ENCODE measurements around the gene ZNF280B.
"Not testable (repeated sequence)": the region's sequence is repeated elsewhere in the genome, so short reads cannot be mapped to it uniquely, and the experiment has no call there.

ZNF280B gene

GRCh38 chr22:22536515-22536914, 28.0 kb upstream of the ZNF280B start:
- TF ChIP-seq, protein P1, sequence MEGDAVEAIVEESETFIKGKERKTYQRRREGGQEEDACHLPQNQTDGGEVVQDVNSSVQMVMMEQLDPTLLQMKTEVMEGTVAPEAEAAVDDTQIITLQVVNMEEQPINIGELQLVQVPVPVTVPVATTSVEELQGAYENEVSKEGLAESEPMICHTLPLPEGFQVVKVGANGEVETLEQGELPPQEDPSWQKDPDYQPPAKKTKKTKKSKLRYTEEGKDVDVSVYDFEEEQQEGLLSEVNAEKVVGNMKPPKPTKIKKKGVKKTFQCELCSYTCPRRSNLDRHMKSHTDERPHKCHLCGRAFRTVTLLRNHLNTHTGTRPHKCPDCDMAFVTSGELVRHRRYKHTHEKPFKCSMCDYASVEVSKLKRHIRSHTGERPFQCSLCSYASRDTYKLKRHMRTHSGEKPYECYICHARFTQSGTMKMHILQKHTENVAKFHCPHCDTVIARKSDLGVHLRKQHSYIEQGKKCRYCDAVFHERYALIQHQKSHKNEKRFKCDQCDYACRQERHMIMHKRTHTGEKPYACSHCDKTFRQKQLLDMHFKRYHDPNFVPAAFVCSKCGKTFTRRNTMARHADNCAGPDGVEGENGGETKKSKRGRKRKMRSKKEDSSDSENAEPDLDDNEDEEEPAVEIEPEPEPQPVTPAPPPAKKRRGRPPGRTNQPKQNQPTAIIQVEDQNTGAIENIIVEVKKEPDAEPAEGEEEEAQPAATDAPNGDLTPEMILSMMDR (IDR thresholded peaks at IDR 0.05; ENCODE audit: borderline replicate concordance, control extremely low read depth, extremely low read depth, insufficient read depth, missing control alignments), result no peak
- in situ Hi-C loops (cut with MboI; ENCODE audit: low sequenced_read_pairs, unreplicated experiment), result no loop called here
- no peak for DNase-seq (ENCODE audit: low spot score)

- TF ChIP-seq, protein P1 (IDR thresholded peaks at IDR 0.05; ENCODE audit: borderline replicate concordance, control extremely low read depth, extremely low read depth, insufficient read depth, missing control alignments), result no peak
- no peak for DNase-seq (ENCODE audit: low spot score)
- in situ Hi-C loops (cut with MboI; ENCODE audit: low sequenced_read_pairs, unreplicated experiment), result no loop called here
Observed at GRCh38 chr22:22535662-22536061, 27.1 kb upstream of the ZNF280B start.

DNA sequence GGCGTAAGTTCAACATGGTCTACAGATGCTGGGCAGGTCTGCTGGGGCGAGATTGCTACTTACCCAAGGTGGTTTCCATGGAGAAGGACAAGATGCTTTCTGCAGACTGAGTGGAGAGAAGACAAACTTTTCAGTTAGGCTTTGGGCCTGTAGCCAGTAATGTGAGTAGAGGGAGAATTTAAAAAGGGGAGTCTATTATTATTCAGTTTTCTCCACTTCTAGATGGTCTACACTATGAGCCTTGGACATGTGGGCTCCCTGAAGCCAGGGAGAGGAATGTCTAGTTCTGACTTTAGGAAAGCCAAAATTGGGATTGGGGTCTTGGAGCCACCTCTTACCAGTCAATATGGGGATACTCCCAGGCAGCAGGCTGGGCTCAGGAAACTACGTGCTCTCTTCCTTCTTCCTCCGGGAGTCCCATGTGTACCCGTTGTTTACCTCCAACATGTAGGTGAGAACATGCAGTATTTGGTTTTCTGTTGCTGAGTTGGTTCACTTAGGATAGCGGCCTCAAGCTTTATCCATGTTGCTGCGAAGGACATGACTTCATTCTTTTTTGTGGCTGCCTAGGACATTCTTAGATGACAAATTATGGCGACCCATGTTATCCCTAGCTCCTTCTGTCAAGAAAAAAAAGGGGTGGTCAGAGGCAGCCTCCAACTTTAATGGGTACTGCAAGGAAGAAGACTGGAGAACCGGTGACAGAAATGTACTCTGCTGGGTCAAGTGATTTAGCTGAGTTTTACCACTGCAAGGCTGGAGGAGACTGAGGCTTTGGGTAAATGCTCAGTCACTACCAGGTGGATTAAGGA, 26.3 kb upstream of the ZNF280B start:
- TF ChIP-seq, protein P1 (IDR thresholded peaks at IDR 0.05; ENCODE audit: borderline replicate concordance, control extremely low read depth, extremely low read depth, insufficient read depth, missing control alignments), result no peak
- no peak for DNase-seq (ENCODE audit: low spot score)
- in situ Hi-C loops (cut with MboI; ENCODE audit: low sequenced_read_pairs, unreplicated experiment), result no loop called here

DNA sequence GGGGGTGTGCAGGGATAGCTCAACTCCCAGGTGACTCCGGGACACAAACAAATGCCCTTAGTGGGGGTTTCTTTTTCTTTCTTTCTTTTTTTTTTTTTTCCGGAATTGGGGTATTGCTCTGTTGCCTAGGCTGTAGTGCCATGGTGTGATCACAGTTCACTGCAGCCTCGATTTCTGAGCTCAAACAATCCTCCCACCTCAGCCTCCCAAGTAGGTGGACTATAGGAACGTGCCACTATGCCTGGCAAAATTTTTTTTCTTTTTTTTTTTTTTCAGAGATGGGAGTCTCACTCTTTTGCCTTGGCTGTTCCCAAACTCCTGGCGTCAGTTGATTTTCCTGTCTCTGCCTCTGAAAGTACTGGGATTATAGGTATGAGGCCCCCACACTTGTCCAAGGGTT, 25.3 kb upstream of the ZNF280B start:
- in situ Hi-C loops (cut with MboI; ENCODE audit: low sequenced_read_pairs, unreplicated experiment), result no loop called here
- TF ChIP-seq, protein P1 (IDR thresholded peaks at IDR 0.05; ENCODE audit: borderline replicate concordance, control extremely low read depth, extremely low read depth, insufficient read depth, missing control alignments), result no peak
- no peak for DNase-seq (ENCODE audit: low spot score)

DNA sequence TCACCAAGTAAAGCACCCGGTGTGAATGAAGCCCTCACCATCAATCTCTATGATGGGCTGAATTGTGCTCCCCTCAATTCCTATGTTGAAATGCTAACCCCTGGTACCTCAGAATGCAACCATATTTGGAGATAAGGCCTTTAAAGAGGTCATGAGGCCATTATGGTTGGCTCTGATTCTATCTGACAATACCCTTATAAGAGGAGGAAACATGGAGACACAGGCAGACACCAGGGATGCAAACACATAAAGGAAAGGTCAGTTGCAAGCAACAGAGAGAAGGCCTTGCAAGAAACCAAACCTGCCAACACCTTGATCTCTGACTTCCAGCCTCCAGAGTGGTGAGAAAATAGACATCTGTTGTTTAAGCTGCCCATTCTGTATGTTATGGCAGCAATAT, 24.9 kb upstream of the ZNF280B start:
- TF ChIP-seq, protein P1 (IDR thresholded peaks at IDR 0.05; ENCODE audit: borderline replicate concordance, control extremely low read depth, extremely low read depth, insufficient read depth, missing control alignments), result no peak
- DNase-seq (ENCODE audit: low spot score), result no peak
- in situ Hi-C loops (cut with MboI; ENCODE audit: low sequenced_read_pairs, unreplicated experiment), result no loop called here

- in situ Hi-C loops (cut with MboI; ENCODE audit: low sequenced_read_pairs, unreplicated experiment); DNase-seq (ENCODE audit: low spot score): not testable (repeated sequence)
Observed at GRCh38 chr22:22532547-22533071, 24.1 kb upstream of the ZNF280B start.

DNA sequence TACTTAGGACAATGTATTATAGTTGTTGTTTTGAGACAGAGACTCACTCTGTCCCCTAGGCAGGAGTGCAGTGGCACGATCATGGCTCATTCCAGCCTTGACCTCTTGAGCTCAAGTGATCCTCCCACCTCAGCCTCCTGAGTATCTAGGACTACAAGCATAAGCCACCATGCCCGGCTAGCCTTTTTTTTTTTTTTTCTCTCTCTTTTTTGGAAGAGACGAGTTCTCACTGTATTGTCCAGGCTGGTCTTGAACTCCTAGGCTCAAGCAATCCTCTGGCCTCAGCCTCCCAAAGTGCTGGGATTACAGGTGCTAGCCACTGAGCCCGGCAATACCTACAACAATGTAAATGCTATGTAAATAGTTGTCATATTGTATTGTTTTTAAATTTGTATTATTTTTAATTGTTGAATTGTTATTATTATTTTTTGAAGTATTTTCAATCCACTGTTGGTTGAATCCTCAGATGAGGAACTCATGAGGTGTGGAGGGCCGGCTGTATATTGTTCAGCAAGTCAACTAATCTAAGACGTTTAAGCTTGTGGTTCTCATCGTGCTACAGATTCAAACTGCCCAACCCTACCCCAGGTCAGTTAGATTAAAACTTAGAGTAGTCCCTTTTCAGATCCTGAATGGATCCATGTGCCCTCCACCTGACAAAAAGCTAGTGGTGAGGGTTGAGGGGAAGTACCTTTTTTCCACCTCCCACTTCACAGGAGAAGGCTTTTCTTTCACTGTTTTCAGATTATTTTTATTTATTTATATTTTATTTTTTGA, 23.4 kb upstream of the ZNF280B start:
- TF ChIP-seq, protein P1 (IDR thresholded peaks at IDR 0.05; ENCODE audit: borderline replicate concordance, control extremely low read depth, extremely low read depth, insufficient read depth, missing control alignments), result no peak
- in situ Hi-C loops (cut with MboI; ENCODE audit: low sequenced_read_pairs, unreplicated experiment), result no loop called here
- DNase-seq (ENCODE audit: low spot score), result no peak

All from GM13976 (cell line).